ENCODE data around the gene LIN7B.
"Not testable (repeated sequence)": the region's sequence is repeated elsewhere in the genome, so short reads cannot be mapped to it uniquely, and the experiment has no call there.

Gene LIN7B

DNA sequence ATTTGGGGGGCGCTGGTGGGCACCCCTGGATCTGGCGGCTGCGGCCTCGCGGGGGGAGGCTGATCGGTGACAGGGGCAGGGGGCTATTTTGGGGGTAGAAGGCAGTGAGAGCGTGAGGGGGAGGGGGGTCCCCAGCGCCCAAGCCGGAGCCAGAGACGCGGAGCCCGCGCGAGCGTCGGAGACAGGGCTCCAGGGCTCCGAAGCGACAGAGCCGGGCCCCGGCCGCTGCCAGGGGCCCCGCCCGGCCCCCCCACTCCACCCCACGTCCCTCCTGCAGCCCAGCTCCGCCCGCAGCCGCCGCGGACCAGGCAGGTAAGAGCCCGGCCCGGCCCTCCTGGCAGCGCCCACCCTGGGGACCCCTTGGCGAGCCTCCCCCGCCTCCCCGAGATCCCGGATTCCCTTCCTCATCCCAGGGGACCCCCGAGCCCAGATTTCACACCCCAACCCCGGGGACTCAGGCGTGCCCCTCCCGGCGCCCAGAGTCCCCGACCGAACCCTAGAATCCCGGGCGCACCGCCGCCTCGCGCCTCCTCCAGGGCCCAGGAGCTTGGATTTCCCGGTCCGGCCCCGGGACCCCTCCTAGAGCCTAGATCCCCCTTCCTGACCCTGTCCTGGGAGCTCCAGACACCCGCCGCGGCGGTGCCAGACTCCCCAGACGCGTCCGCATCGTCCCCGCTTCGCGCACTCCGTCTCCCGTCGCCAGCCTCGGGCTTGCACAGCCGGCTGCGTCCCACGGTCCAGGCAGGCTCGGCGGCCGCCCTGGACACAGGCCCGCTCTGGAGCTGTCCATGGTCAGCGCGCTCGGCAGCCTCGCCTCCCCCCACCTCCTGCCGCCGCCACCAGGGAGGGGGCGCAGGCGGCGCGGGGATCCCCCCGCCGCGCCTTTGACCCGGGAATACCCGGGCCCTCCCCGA is 5.5 kb downstream of the LIN7B start, which contains the start of gene PPFIA3:
TSS of gene PPFIA3 (plus strand) at position 134 of the 914 bp plus-strand sequence. CDS start 8,330 bp downstream, outside the sequence.
- DNase-seq = no peak

DNA sequence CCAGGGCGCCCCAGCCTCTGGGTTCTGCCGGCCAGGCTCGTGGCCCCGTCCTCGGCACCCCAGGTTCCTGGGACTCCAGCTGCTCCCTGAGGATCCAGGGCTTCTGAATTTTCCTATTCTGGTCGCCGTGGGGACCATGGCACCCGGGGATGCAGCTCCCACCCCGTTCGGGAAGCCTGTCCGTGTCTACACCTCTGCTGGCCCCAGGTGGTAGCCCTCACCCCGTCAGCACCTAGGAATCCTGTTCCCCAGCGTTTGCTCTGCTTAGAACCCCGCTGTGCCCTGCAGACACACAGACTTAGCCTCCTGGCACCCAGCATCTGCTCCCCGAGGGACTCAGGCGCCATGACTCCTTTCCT is 6.1 kb downstream of the LIN7B start:
- no peak for DNase-seq

DNA sequence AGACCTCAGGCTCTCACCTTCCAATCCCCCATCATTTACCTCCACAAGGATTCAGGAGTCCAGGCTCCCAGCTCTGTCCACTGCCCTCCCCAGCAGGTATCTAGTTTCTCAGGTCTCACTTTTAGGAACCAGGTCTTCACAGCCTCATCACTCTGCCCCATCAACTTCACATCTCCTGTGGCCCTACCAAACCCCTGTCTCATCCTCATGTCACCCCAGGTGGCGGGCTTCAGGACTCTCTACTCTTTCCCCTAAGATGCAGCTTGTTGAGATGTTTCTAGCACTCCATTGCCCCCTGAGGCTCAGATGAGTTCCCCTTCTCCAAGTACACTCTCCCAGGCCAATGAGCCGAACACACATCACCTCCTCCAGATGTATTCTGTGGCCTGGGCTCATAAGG is 6.7 kb downstream of the LIN7B start:
- no peak for DNase-seq

DNA sequence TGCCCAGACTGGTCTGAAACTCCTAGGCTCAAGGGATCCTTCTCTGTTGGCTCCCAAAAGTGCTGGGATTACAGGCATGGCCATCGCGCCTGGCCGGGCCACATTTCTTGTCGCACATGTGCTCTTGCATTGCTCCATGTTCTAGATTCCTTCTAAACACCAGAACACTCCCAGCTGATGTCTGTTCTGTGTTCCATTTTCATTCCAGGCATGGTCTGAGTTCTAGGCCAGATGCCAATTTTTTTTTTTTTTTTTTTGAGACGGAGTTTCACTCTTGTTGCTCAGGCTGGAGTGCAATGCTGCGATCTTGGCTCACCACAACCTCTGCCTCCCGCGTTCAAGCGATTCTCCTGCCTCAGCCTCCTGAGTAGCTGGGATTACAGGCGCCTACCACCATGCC is 7.7 kb downstream of the LIN7B start:
- not testable (repeated sequence) for DNase-seq

DNA sequence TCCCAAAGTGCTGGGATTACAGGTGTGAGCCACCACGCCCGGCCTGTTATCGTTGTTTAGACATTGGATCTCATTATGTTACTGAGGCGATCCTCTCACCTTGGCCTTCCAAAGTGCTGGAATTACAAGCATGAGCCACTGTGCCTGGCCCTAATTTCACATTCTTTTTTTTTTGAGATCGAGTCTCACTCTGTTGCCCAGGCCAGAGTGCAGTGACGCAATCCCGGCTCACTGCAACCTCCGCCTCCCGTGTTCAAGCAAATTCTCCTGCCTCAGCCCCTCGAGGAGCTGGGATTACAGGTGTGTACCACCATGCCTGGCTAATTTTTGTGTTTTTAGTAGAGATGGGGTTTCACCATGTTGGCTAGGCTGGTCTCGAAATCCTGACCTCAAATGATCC is 9.1 kb downstream of the LIN7B start:
- not testable (repeated sequence) for DNase-seq

DNA sequence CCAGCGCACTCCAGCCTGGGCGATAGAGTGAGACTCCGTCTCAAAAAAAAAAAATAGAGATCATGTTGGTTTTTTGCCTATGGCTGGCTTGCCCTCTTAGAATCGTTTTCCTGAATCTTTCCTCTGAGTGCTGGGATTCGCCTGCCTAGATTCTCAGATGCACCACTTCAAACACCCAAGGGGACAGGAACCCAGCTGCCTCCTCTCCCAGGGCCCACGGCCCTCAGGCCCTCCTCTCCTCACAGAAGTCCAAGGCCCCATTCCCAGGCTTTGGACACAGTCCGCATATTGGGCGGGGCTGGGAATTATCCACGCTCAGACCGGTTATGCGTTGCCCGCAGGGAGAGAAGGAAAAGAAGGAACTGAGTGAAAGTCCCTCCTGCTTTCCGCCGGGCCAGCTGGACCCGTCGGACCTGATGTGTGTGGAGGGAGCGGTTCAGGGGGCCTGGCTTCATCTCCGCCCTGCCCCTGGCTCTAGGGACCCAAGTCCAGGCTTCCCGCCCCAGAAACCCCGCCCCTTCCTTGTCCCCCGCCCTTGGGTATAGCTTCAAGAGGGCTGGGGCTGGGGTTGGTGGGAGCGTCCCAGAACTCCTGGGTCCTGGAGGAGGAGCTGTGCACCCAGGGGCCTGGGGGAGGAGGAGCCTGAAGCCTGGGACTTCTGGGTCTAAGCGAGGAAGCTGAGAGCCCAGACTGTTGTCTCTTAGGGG is 11.0 kb downstream of the LIN7B start:
- no peak for DNase-seq

DNA sequence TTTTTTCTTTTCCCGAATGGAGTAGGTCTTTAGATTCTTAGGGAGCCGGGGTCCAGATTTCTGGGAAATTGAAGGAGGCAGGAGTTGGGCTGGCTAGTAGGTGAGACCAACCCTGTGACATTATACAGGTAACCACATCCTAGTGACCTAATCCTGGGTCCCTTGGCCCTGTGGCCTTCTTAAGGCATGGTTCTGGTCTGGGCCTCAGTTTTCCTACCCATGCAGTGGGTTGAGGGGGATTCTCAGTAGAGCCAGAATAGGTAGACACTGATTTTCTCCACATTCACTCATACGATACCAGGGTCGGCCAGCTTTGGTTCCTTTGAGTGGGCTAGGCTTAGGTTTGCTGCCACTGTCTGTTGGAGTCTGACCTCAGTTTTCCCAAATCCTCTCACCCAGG is 12.4 kb downstream of the LIN7B start:
- DNase-seq = no peak

DNA sequence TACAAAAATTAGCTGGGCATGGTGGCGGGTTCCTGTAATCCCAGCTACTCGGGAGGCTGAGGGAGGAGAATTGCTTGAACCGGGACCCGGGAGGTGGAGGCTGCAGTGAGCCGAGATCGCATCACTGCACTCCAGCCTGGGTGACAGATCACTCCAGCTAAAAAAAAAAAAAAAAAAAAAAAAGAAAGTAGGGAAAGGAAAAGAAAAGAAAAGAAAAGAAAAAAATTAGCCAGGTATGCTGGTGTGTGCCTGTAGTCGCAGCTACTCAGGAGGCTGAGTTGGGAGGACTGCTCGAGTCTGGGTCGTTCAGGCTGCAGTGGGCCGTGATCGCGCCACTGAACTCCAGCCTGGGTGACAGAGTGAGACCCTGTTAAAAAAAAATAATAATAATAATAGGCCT is 13.1 kb downstream of the LIN7B start:
- not testable (repeated sequence) for DNase-seq

DNA sequence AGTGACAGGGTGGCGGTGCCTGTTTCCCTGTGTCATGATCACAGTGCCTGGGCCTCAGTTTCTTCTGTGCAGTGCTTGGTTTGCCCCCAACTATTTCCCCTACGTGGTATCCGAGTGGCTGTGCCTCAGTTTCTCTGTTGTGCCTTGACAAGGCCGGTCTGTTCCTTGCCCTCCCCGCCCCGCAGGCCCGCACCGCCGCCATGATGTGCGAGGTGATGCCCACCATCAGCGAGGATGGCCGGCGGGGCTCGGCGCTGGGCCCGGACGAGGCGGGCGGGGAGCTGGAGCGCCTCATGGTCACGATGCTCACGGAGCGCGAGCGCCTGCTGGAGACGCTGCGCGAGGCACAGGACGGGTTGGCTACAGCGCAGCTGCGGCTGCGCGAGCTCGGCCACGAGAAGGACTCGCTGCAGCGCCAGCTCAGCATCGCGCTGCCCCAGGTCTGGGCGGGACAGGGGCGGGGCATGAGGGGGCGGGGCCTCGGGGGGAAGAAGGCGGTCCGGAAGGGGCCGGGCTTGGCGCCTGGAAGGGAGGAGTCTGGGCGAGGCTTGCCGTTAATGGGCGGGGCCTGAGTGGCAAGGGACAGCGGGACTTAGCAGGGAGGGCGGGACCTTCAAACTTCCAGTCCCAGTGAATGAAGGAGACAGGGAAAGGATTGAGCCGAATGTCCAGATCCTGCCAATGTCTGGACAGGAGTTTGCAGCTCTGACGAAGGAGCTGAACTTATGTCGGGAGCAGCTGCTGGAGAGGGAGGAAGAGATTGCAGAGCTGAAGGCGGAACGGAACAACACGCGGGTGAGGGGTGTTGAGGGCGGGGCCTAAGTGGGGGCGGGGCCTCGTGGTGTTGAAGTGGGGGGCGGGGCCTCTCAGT is 13.7 kb downstream of the LIN7B start:
- peak; percentile 92 to 93 for DNase-seq

DNA sequence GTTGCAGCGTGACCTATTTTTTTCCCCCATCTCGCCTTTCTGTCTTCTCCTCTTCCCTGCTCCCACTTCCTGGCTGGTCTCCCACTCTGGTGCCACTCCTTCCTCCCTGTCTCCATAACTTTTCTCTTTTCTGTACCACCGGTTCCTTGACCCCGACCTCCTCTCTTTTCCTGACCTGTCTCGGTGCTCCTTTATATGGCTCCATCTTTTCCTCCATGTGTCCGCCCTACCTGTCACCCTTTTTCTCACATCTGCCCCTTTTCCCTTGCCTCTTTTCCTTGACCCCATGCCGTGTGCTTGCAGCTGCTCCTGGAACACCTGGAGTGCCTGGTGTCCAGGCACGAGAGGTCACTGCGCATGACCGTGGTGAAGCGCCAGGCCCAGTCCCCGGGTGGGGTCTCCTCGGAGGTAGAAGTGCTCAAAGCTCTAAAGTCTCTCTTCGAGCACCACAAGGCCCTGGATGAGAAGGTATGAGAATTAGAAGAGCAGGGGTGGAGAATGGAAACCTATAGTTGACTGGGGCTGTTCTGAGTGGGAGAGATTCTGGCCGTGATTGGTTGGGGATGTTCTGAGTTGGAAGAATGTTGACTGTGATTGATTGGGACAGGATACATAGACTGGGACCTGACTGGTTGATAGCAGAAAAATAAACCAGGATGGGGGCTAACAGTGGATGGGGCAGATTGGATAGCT is 14.5 kb downstream of the LIN7B start:
- DNase-seq = no peak

DNA sequence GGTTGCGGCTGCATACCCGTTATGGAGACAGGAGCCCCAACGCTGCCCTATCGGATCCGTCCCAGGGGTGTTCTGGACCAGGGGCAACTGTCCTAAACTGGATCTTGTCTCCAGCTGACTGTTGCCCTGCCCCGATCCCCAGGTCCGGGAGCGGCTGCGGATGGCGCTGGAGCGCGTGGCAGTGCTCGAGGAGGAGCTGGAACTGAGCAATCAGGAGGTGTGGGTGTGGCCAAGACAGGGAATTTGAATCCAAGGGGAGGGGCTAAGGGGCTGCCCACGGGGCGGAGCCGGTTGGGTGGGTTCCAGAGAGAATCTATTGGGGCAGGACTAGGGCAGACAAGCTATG is 15.0 kb downstream of the LIN7B start:
- DNase-seq = no peak

DNA sequence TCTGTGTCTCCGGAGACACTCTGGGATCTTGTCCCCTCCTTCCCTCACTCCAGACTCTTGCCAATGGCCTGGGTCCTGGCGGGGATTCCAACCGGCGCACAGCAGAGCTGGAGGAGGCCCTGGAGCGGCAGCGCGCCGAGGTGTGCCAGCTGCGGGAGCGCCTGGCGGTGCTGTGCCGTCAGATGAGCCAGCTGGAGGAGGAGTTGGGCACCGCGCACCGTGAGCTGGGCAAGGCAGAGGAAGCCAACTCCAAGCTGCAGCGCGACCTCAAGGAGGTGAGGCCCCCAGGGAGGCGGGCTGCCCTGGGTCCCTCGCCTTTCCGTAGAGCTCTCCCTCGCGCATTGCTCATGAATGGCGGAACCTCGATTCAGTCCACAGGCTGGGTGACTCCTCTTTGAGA is 16.2 kb downstream of the LIN7B start:
- no peak for DNase-seq

DNA sequence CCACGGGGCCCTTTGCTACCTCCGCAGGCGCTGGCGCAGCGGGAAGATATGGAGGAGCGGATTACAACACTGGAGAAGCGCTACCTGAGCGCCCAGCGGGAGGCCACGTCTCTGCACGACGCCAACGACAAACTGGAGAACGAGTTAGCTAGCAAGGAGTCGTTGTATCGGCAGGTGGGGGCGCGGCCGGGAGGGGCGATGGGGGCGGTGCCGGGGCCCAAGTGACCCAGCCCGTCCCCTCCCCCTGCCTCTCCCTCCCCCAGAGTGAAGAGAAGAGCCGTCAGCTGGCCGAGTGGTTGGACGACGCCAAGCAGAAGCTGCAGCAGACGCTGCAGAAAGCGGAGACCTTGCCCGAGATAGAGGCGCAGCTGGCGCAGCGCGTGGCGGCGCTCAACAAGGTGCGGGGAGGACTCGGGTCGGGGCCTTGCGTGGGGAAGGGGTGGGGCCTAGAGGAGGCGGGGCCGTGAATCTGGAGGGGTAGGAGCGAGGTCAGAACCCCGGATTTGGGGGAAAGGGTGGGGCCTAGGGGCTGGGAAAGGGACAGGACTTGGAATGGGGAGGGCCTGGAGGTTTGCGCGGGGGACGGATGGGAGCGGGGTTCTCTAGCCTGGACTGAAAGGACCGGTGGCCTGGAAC is 18.9 kb downstream of the LIN7B start:
- peak in 1 of 2 experiments; percentile 49 for DNase-seq

DNA sequence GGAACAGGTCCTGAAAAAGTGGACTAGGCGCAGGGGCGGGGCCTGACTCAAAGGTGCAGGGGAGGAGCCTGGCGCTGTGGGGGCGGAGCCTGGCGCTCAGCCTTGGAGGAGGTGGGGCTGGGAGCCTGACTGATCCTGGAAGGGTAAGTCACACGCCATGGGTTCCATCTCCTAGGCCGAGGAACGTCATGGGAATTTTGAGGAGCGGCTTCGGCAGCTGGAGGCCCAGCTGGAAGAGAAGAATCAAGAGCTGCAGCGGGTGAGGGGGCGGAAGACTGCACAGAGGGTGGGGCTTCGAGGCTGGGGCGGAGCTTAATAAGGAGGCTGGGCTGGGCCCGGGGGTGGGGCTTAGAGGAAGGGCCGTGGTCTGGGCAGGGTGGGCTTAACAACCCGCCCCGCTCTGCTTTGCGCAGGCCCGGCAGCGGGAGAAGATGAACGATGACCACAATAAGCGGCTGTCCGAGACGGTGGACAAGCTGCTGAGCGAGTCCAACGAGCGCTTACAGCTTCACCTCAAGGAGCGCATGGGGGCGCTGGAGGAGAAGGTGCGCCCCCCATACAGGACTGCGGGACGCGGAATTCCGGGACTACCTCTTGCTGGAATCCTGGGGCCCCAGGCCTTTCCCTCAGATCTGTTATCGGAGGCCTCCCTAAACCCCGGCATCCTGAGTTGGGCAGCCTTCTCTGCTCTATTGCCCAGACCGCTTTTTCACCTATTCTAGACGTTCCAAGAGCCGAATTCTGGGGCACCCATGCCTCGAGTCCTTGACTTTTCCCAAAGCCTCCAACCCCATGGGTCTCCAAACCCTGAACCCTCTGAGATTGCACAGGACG is 19.7 kb downstream of the LIN7B start:
- peak; percentile 54 to 56 for DNase-seq

DNA sequence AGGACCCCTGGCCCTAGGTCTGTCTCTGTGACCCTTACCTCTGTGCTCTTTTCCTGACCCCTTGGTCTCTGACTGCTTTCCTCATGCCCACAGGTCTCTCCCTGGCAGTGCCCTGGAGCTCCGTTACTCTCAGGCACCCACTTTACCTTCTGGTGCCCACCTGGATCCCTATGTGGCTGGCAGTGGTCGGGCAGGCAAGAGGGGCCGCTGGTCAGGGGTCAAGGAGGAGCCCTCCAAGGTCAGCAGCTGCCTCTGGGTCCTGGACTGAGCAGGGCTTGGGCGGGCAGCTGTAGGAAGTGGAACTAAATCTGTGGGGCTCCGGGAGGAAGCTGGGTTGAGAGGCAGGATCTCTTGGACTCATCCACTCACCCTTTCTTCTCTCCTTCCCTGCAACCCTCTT is 21.5 kb downstream of the LIN7B start:
- no peak for DNase-seq

DNA sequence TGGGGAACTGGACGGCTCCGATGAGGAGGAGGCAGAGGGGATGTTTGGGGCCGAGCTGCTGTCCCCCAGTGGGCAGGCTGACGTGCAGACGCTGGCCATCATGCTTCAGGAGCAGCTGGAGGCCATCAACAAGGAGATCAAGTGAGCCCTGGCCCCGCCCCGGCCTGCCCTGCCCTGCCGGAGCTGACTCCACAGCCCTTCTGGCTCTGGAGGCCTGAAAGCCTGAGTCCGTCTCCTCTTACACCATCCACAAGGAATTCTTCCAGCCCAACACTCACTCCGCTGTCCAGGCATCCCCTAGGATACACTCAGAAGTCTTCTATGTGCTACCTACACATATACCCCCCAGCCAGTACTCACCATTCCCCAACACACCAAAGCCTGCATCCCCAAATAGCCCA is 22.6 kb downstream of the LIN7B start:
- DNase-seq = no peak

DNA sequence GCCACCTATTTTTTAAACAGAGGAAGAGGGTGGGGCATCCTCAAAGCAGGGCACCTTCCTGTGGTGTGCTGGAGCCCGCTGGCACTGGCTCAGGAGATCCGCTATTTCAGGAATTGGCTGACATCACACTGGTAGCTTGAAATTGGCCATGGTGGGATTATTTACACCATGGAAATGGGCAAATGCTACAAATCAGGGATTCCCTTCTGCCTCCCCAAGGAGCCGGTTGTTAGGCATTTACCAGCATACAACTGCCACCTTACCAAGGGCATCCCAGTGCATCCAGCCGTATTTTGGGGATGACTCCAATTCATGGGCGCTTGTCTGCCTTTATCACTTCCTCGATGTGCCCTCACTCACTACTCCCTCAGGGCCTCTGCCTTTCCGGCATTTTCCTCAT is 26.8 kb downstream of the LIN7B start:
- DNase-seq = no peak

DNA sequence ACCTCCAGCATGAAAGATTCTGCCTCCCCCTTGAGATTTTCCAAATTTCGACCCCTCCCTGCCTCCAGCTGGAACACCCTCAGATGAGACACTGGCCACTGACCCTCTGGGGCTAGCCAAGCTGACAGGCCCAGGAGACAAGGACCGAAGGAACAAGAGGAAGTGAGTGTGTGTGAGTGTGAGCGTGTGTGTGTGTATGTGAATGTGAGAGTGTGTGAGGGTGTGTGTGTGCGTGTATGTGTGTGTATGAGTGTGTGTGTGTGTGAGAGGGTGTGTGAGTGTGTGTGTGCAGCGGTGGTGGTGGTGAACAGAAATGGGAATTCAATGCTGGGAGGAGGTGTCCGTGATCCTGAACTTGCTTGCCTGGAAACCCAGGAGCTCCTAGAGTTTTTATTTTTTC is 27.2 kb downstream of the LIN7B start:
- no peak for DNase-seq

DNA sequence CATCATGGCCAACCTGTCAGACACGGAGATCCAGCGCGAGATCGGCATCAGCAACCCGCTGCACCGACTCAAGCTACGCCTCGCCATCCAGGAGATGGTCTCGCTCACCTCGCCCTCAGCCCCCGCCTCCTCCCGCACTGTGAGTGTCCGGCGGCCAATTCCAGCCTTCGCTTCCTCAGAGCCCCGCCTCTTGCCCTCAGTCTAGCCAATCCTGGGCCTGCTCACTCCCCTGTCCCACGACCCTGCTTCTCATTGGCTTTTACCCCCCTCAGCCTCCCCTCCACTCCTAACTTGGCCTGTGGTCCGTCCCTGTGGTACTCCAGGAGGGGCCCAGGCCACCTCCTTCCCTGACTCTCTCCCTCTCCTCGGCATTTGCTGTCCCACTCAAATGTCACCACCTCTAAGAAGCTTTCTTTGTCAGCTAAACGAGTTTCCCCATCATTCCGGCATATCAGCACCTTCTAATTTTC is 28.7 kb downstream of the LIN7B start:
- peak; percentile 45 to 60 for DNase-seq

DNA sequence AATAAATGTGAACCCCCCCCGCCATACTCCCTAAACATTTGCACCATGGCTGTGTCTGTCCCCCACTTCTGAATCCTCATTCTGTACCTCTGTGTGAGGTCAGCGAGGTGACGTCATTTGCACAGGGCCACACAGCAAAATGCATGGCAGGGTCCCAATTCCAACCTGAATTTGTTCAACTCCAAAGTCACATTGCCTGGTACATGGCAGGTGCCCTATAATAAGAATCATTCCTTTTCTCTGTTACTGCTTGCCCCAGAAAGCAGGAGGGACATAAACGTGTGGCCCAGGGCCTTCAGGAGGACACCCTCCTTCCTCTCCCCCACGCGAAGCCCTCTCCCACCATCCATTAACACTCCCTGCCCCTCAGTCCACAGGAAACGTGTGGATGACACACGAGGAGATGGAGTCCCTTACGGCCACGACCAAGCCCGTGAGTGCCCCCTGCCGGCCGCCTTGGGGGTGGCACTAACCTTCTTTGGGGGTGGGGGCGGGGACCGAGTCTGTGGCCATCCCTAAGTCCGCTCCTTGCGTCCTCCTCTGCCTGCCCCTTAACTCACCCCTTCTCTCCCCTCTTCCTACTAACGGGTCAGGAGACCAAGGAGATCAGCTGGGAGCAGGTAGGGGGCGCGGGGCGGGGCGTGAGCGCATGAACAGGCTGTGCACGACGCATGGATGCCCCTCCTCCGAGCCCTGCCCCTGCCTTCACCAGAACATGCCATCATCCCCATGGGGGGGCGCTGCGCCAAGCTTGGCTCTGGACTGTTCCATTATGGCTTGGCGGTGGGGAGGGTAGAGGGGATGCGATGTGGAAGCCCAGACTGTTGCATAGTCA is 31.6 kb downstream of the LIN7B start:
- DNase-seq = peak; percentile 61 to 77

Data from stimulated activated CD4-positive, alpha-beta T cell treated with anti-CD3 and anti-CD28 coated beads, Interleukin-4, amount 100 ng/mL, for 4 hours (primary cell).